Measurements from ENCODE around the gene SCFD2. TPM values are rescaled to one million over a fixed set of nuclear protein-coding genes. Genes with fewer than 3 reads are reported as not detected.

SCFD2 gene
- total and polyA plus RNA-seq, 4 donors: 5.2 to 28.7 (median 16.4) TPM

DNA sequence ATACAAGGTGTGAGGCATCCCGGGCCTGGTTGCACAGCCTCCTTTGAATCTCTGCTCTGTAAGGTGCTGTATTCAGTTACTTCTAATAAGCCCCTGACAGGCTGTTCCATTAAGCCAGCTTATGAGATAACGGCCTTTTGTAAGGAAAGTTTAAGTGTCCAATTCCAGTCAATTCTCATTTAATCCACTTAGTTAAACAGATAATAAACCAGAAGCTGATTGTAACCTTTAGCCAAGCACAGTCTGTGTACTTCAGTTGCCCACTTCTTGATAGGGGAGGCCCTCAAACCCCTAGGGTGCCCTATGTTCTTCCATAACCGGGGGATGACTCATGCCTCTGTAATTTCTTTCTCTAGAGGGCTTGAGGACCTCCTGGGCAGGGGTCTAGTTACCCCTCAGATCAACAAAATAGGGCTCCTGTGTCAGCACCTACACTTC, 440.3 kb downstream of the SCFD2 start:
- H3K27ac ChIP-seq (ENCODE audit: low read depth in 1 of 2, low read length in 1 of 2): no peak overlapping the region
- no peaks in the 10 kb centered on the region for H3K4me1 ChIP-seq (ENCODE audit: control insufficient read depth in 5 of 5, insufficient read depth in 5 of 5, low read length in 5 of 5)
- 79 to 87% methylated on average over 3 of the region's 3 CpGs for WGBS, 2 donors
- ATAC-seq (ENCODE audit: insufficient read depth, low FRiP score) (no peak), DNase-seq (no peak)
- no peak overlapping the region for H3K9ac ChIP-seq (ENCODE audit: insufficient read depth in 1 of 2, low read length in 2 of 2)
- no peak for TF ChIP-seq CTCF (IDR thresholded peaks at IDR 0.05; ENCODE audit: control extremely low read depth, extremely low read depth)
- no peaks in the 10 kb centered on the region for H3K9me3 ChIP-seq (ENCODE audit: control insufficient read depth in 4 of 4, insufficient read depth in 3 of 4, low read length in 3 of 4)
- H3K36me3 ChIP-seq (ENCODE audit: control insufficient read depth in 4 of 4, insufficient read depth in 4 of 4, low read length in 4 of 4): no peaks in the 10 kb centered on the region
- no peaks in the 10 kb centered on the region for H3K27me3 ChIP-seq (ENCODE audit: control insufficient read depth in 3 of 3, insufficient read depth in 3 of 3, low read length in 2 of 3)
- no peak overlapping the region for H3K4me3 ChIP-seq

DNA sequence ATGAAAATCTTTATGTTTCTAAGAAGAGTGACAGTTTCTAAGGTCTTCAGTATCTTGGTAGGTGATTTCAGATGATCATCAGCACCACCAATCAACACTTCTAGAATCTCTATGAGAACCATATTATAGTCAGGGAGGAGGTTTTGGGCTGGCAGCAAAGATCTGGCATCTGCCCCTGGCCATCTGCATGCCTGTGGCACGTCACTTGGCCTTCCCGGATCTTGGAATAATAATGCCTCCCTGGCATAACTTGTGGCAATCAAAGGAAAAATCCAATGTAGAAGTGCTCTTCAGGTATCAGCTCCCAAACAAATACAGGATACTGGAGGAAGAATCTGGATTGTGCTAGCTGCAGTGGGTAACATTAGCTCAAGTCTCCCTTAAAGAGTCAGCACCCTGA, 446.4 kb downstream of the SCFD2 start:
- H3K4me1 ChIP-seq (ENCODE audit: control insufficient read depth in 5 of 5, insufficient read depth in 5 of 5, low read length in 5 of 5): peaks cover 0 to 12% (median 2%) of the 10 kb centered on the region in 5 donors
- H3K27me3 ChIP-seq (ENCODE audit: control insufficient read depth in 3 of 3, insufficient read depth in 3 of 3, low read length in 2 of 3): no peaks in the 10 kb centered on the region
- 93 to 100% methylated on average over 2 of the region's 2 CpGs for WGBS, 2 donors
- H3K27ac ChIP-seq (ENCODE audit: low read depth in 1 of 2, low read length in 1 of 2): no peak overlapping the region
- no peak for ATAC-seq (ENCODE audit: insufficient read depth, low FRiP score)
- H3K9ac ChIP-seq (ENCODE audit: insufficient read depth in 1 of 2, low read length in 2 of 2): no peak overlapping the region
- no peak for DNase-seq
- H3K4me3 ChIP-seq: no peak overlapping the region
- peaks cover 0 to 2% (median 0%) of the 10 kb centered on the region in 4 donors for H3K36me3 ChIP-seq (ENCODE audit: control insufficient read depth in 4 of 4, insufficient read depth in 4 of 4, low read length in 4 of 4)
- no peak for TF ChIP-seq CTCF (IDR thresholded peaks at IDR 0.05; ENCODE audit: control extremely low read depth, extremely low read depth)
- H3K9me3 ChIP-seq (ENCODE audit: control insufficient read depth in 4 of 4, insufficient read depth in 3 of 4, low read length in 3 of 4): no peaks in the 10 kb centered on the region

DNA sequence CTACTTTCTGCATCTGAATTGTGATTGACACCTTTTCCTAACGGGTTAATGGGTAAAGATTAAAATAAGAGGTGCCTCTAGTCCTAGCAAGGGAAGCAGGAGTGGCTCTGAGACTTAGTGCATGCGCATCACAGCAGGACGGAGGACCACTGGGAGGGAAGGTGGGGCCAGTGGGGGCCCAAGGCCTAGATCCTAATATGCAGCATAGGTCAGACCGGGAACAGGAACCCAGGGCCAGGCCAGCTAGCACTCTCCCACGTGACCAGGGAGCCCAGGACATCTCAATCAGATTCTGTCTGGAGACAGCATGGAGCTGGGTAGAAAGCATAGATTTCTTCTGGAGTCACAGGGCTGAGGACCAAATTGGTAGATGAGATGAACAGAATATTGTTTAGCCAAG, 448.0 kb downstream of the SCFD2 start:
- Histone ChIP-seq H3K27ac (ENCODE audit: low read depth in 1 of 2, low read length in 1 of 2) (no peak overlapping the region), H3K27me3 (ENCODE audit: control insufficient read depth in 3 of 3, insufficient read depth in 3 of 3, low read length in 2 of 3) (no peaks in the 10 kb centered on the region), H3K9me3 (ENCODE audit: control insufficient read depth in 4 of 4, insufficient read depth in 3 of 4, low read length in 3 of 4) (no peaks in the 10 kb centered on the region), H3K4me1 (ENCODE audit: control insufficient read depth in 5 of 5, insufficient read depth in 5 of 5, low read length in 5 of 5) (peaks cover 4 to 20% (median 10%) of the 10 kb centered on the region in 5 donors), H3K36me3 (ENCODE audit: control insufficient read depth in 4 of 4, insufficient read depth in 4 of 4, low read length in 4 of 4) (peaks cover 0 to 2% (median 0%) of the 10 kb centered on the region in 4 donors), H3K9ac (ENCODE audit: insufficient read depth in 1 of 2, low read length in 2 of 2) (no peak overlapping the region), H3K4me3 (no peak overlapping the region)
- no peak for ATAC-seq (ENCODE audit: insufficient read depth, low FRiP score)
- no peak for TF ChIP-seq CTCF (IDR thresholded peaks at IDR 0.05; ENCODE audit: control extremely low read depth, extremely low read depth)
- DNase-seq: no peak
- 97% methylated on average over 5 of the region's 5 CpGs for WGBS, 2 donors

DNA sequence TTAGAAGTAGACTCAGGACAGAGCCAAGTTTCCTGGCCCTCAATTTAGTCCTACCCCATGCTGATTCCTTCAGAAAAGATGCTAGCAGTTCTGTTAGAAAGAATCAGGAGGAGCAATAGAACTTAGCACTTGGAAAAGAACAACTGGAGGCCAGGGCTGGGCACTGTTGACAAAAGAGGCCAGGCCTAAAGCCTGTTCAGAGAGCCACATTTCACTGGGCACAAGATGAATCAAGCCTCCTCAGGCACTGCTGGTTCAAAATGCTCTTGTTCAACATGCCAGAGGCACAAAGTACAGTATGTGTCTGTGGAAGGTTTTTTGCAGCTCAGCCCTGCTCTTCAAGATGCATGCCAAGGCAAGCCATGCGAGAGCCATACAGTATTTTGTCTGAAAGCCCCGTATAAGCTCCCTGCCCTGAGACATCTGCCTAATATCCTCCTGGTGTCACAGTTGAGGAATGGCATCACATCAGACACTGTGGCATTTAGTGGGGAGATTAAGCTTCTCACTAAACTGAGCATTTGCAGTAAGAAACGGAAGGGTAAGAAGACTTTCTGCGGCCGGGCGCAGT, 450.0 kb downstream of the SCFD2 start:
- WGBS, 2 donors: 93% methylated on average over 6 of the region's 6 CpGs
- ATAC-seq (ENCODE audit: insufficient read depth, low FRiP score) (no peak), DNase-seq (no peak)
- Histone ChIP-seq H3K27ac (ENCODE audit: low read depth in 1 of 2, low read length in 1 of 2) (no peak overlapping the region), H3K9ac (ENCODE audit: insufficient read depth in 1 of 2, low read length in 2 of 2) (no peak overlapping the region), H3K4me1 (ENCODE audit: control insufficient read depth in 5 of 5, insufficient read depth in 5 of 5, low read length in 5 of 5) (peaks cover 4 to 20% (median 10%) of the 10 kb centered on the region in 5 donors), H3K4me3 (no peak overlapping the region), H3K27me3 (ENCODE audit: control insufficient read depth in 3 of 3, insufficient read depth in 3 of 3, low read length in 2 of 3) (no peaks in the 10 kb centered on the region), H3K9me3 (ENCODE audit: control insufficient read depth in 4 of 4, insufficient read depth in 3 of 4, low read length in 3 of 4) (no peaks in the 10 kb centered on the region), H3K36me3 (ENCODE audit: control insufficient read depth in 4 of 4, insufficient read depth in 4 of 4, low read length in 4 of 4) (peaks cover 0 to 2% (median 0%) of the 10 kb centered on the region in 4 donors)
- TF ChIP-seq CTCF (IDR thresholded peaks at IDR 0.05; ENCODE audit: control extremely low read depth, extremely low read depth): no peak

All from lung (tissue), 12 donors.